Liver (tissue), 9 donors: Measurements from ENCODE around the gene INPP5E. TPM values are rescaled to one million over a fixed set of nuclear protein-coding genes. Genes with fewer than 3 reads are reported as not detected.
"Not testable (repeated sequence)": the region's sequence is repeated elsewhere in the genome, so short reads cannot be mapped to it uniquely, and the experiment has no call there.

ENCODE experiments used
- DNase-seq: peaks from one replicate; pipeline ENCODE4 v3.0.0-alpha.2; 2017; ENCODE audit warnings: low spot score
- H3K27ac ChIP-seq, 2 donors: one replicate each; pipeline ENCODE4 v1.7.0; 2013; ENCODE audit warnings: inconsistent platforms in 2 of 2, low read length in 2 of 2, control low read depth in 1 of 2, low read depth in 1 of 2, mild to moderate bottlenecking in 1 of 2
- H3K27me3 ChIP-seq, 4 donors: one replicate each; pipeline versions ENCODE4 v1.6.1 to v1.7.0; 2013; ENCODE audit warnings: low read length in 3 of 4, inconsistent platforms in 1 of 4, mild to moderate bottlenecking in 1 of 4, moderate library complexity in 1 of 4; ENCODE audit not compliant: control insufficient read depth in 4 of 4, insufficient read depth in 4 of 4
- H3K36me3 ChIP-seq, 4 donors: one replicate each; pipeline versions ENCODE4 v1.6.1 to v1.7.0; 2013; ENCODE audit warnings: low read length in 3 of 4, mild to moderate bottlenecking in 3 of 4, low read depth in 1 of 4, moderate library complexity in 1 of 4; ENCODE audit not compliant: control insufficient read depth in 4 of 4, insufficient read depth in 3 of 4
- H3K4me1 ChIP-seq, 4 donors: one replicate each; pipeline versions ENCODE4 v1.6.1 to v1.7.0; 2013; ENCODE audit warnings: low read length in 3 of 4, mild to moderate bottlenecking in 3 of 4, moderate library complexity in 1 of 4; ENCODE audit not compliant: control insufficient read depth in 4 of 4, insufficient read depth in 4 of 4
- H3K4me3 ChIP-seq, 3 donors: one replicate each; pipeline versions ENCODE4 v1.6.1 to v1.7.0; 2013; ENCODE audit warnings: low read length in 3 of 3, control low read depth in 1 of 3, low read depth in 1 of 3, mild to moderate bottlenecking in 1 of 3
- H3K9ac ChIP-seq, 2 donors: one replicate each; pipeline ENCODE4 v1.7.0; 2013; ENCODE audit warnings: low read length in 2 of 2, mild to moderate bottlenecking in 2 of 2, moderate library complexity in 2 of 2, control low read depth in 1 of 2, low read depth in 1 of 2
- H3K9me3 ChIP-seq, 4 donors: one replicate each; pipeline versions ENCODE4 v1.6.1 to v1.7.0; 2013; ENCODE audit warnings: low read length in 3 of 4; ENCODE audit not compliant: control insufficient read depth in 4 of 4
- EGR1 ChIP-seq, 2 donors: IDR thresholded peaks; 2 replicates each; pipeline ENCODE4 v1.6.1; 2016 to 2018; ENCODE audit warnings: antibody characterized with exemption in 2 of 2, low read depth in 2 of 2
- FOXA1 ChIP-seq: IDR thresholded peaks from 2 replicates; pipeline ENCODE4 v1.6.1; 2016; ENCODE audit warnings: antibody characterized with exemption
- GABPA ChIP-seq, 2 donors: IDR thresholded peaks in 1 of 2; conservative IDR thresholded peaks in 1 of 2; 2 replicates each; pipeline ENCODE4 v1.6.1; 2016; ENCODE audit warnings: antibody characterized with exemption in 2 of 2, mild to moderate bottlenecking in 1 of 2, moderate library complexity in 1 of 2
- JUND ChIP-seq, 2 donors: IDR thresholded peaks; 2 replicates each; pipeline ENCODE4 v1.6.1; 2016; ENCODE audit warnings: antibody characterized with exemption in 2 of 2
- NR2F2 ChIP-seq: IDR thresholded peaks from 2 replicates; pipeline ENCODE4 v1.6.1; 2016; ENCODE audit warnings: antibody characterized with exemption
- SP1 ChIP-seq: IDR thresholded peaks from 2 replicates; pipeline ENCODE4 v1.6.1; 2018; ENCODE audit warnings: antibody characterized with exemption, mild to moderate bottlenecking
- YY1 ChIP-seq: IDR thresholded peaks from 2 replicates; pipeline ENCODE4 v1.6.1; 2016; ENCODE audit warnings: antibody characterized with exemption, mild to moderate bottlenecking
- WGBS: extraction: QIAGEN DNeasy Blood & Tissue Kit; methylation state at CpG from one replicate; pipeline ENCODE4 v1.1.7; 2013; 5-methylcytosine and 5-hydroxymethylcytosine counted together
- polyA plus RNA-seq, 2 donors: library from polyadenylated mRNA; stranded (reverse) in 1 of 2; unstranded in 1 of 2; fragments of 200-250 nt in 1 of 2; fragments of >200 nt in 1 of 2; fragmentation: Nextera tagmentation in 1 of 2; extraction: Ambion mirVana in 1 of 2; gene quantifications; one replicate each; pipeline versions ENCODE4 v1.2.1 to v1.2.3, GENCODE V29; 2013 to 2015
- total RNA-seq, 2 donors: library from RNA; depleted of rRNA; stranded (reverse); fragments of >200 nt; gene quantifications; one replicate each; pipeline ENCODE4 v1.2.3, GENCODE V29; 2014
- TF ChIP-seq, protein P1 (sequence below): fragments of 150-350 bp; IDR thresholded peaks from 2 replicates; pipeline ENCODE4 v1.5.1; 2017; ENCODE audit warnings: improper control_type of control experiment, low read depth, low read length; ENCODE audit not compliant: missing input control
- TF ChIP-seq, protein P2 (sequence below): IDR thresholded peaks from 2 replicates; pipeline ENCODE4 v1.6.1; 2016; ENCODE audit warnings: antibody characterized with exemption
- TF ChIP-seq, protein P3 (sequence below): IDR thresholded peaks from 2 replicates; pipeline ENCODE4 v1.6.1; 2016; ENCODE audit warnings: antibody characterized with exemption, mild to moderate bottlenecking
- donor health status: healthy.
- donor health status: healthy.
- donor health status: healthy.
- donor health status: healthy.
- donor health status: healthy.

The INPP5E gene
- total and polyA plus RNA-seq, 4 donors = 1.0 to 3.3 (median 2.9) TPM

DNA sequence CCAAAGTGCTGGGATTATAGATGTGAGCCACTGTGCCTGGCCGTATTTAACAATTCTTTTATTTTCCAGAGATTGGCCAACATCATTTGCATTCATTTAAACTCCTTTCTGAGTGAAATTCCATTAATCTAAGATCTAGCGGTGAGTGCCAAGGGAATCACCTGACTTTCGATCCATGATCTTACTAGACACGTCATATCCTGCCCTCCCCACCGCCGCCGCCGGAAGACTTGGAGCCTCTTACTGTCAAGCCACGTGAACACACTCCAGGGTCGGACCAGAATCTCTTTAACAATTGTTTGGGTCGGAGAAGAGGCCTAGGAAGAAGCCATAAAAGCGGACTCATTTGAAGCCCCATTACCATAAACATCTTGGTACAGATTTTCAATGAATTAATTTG is 12.9 kb downstream of the INPP5E start:
- no peaks in the 10 kb centered on the region for H3K27me3 ChIP-seq
- WGBS = 97% methylated on average over 12 of the region's 12 CpGs
- H3K9ac ChIP-seq = no peak overlapping the region
- no peak overlapping the region for H3K27ac ChIP-seq
- H3K4me1 ChIP-seq = no peaks in the 10 kb centered on the region
- no peaks in the 10 kb centered on the region for H3K9me3 ChIP-seq
- peaks cover 16 to 51% (median 27%) of the 10 kb centered on the region in 4 donors for H3K36me3 ChIP-seq
- DNase-seq = no peak
- TF ChIP-seq NR2F2 = no peak
- H3K4me3 ChIP-seq = no peak overlapping the region

DNA sequence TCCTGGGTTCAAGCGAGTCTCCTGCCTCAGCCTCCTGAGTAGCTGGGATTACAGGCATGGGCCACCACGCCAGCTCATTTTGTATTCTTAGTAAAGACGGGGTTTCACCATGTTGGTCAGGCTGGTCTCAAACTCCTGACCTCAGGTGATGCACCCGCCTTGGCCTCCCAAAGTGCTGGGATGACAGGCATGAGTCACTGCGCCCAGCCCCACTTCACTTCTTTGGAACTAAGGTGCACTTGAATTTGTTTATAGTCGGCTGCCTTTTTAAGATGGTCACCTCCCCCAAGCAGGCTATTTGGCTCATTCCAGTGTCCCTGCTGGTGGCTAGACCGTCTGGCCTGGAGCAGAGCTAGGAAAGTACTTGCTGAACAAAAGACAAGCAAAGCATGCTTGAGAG is 14.3 kb downstream of the INPP5E start:
- H3K9ac ChIP-seq, H3K4me1 ChIP-seq, H3K9me3 ChIP-seq, H3K4me3 ChIP-seq, DNase-seq, H3K27me3 ChIP-seq, H3K27ac ChIP-seq: not testable (repeated sequence)
- WGBS = 84% methylated on average over 7 of the region's 7 CpGs
- H3K36me3 ChIP-seq = peaks cover 21 to 55% (median 33%) of the 10 kb centered on the region in 4 donors

DNA sequence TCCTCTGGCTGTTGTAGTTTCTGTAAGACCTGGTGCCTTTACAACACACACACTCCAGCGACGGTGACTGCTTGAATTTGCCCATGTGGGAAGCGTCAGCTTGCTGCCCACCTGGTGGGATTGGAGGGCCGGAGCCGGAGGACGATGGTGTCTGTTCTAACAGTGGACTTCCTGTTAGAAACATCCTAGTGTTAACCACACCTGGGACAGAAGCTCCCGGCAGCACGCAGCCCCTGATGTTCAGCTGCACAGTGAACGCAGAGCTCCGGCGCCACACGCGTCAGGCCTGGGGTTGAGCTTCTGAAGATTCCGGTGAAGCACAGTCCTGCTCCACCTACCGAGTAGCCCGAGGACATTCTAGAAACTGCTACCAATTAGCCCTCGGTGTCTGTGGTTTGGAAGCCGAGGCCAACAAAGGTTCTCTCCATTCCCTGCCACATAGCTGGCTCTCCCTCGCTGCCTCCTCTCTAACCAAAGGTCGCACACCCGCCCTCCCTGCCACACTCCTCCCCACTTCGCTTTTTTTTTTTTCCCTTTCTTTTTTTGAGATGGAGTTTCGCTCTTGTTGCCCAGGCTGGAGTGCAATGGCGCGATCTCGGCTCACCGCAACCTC is 14.8 kb downstream of the INPP5E start:
- Histone ChIP-seq H3K36me3 (peaks cover 19 to 51% (median 35%) of the 10 kb centered on the region in 4 donors), H3K27me3 (no peaks in the 10 kb centered on the region), H3K9ac (no peak overlapping the region), H3K9me3 (no peaks in the 10 kb centered on the region), H3K4me1 (no peaks in the 10 kb centered on the region), H3K27ac (no peak overlapping the region), H3K4me3 (no peak overlapping the region)
- no peak for DNase-seq
- TF ChIP-seq YY1 (no peak), JUND (IDR thresholded peaks at IDR 0.05) (no peak), GABPA (IDR thresholded peaks at IDR 0.05 in 1 of 2, conservative IDR thresholded peaks at IDR 0.05 in 1 of 2) (no peak), SP1 (no peak), EGR1 (IDR thresholded peaks at IDR 0.05; ENCODE audit: low read depth in 2 of 2) (no peak), FOXA1 (no peak)
- TF ChIP-seq, protein P1, sequence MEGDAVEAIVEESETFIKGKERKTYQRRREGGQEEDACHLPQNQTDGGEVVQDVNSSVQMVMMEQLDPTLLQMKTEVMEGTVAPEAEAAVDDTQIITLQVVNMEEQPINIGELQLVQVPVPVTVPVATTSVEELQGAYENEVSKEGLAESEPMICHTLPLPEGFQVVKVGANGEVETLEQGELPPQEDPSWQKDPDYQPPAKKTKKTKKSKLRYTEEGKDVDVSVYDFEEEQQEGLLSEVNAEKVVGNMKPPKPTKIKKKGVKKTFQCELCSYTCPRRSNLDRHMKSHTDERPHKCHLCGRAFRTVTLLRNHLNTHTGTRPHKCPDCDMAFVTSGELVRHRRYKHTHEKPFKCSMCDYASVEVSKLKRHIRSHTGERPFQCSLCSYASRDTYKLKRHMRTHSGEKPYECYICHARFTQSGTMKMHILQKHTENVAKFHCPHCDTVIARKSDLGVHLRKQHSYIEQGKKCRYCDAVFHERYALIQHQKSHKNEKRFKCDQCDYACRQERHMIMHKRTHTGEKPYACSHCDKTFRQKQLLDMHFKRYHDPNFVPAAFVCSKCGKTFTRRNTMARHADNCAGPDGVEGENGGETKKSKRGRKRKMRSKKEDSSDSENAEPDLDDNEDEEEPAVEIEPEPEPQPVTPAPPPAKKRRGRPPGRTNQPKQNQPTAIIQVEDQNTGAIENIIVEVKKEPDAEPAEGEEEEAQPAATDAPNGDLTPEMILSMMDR = no peak
- TF ChIP-seq, protein P2, sequence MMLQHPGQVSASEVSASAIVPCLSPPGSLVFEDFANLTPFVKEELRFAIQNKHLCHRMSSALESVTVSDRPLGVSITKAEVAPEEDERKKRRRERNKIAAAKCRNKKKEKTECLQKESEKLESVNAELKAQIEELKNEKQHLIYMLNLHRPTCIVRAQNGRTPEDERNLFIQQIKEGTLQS = no peak
- TF ChIP-seq, protein P3, sequence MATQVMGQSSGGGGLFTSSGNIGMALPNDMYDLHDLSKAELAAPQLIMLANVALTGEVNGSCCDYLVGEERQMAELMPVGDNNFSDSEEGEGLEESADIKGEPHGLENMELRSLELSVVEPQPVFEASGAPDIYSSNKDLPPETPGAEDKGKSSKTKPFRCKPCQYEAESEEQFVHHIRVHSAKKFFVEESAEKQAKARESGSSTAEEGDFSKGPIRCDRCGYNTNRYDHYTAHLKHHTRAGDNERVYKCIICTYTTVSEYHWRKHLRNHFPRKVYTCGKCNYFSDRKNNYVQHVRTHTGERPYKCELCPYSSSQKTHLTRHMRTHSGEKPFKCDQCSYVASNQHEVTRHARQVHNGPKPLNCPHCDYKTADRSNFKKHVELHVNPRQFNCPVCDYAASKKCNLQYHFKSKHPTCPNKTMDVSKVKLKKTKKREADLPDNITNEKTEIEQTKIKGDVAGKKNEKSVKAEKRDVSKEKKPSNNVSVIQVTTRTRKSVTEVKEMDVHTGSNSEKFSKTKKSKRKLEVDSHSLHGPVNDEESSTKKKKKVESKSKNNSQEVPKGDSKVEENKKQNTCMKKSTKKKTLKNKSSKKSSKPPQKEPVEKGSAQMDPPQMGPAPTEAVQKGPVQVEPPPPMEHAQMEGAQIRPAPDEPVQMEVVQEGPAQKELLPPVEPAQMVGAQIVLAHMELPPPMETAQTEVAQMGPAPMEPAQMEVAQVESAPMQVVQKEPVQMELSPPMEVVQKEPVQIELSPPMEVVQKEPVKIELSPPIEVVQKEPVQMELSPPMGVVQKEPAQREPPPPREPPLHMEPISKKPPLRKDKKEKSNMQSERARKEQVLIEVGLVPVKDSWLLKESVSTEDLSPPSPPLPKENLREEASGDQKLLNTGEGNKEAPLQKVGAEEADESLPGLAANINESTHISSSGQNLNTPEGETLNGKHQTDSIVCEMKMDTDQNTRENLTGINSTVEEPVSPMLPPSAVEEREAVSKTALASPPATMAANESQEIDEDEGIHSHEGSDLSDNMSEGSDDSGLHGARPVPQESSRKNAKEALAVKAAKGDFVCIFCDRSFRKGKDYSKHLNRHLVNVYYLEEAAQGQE = no peak
- 86% methylated on average over 27 of the region's 27 CpGs for WGBS
